Measurements from ENCODE around the gene RNF41.

RNF41 gene

GRCh38 chr12:56206452-56207166 lies 15.1 kb downstream of the RNF41 start:
- DNase-seq = peak; percentile 53

- no peak for DNase-seq
Observed at GRCh38 chr12:56205445-56205844, 16.3 kb downstream of the RNF41 start.

- DNase-seq = no peak
Observed at GRCh38 chr12:56204275-56204674, 17.4 kb downstream of the RNF41 start.

- no peak for DNase-seq
Observed at GRCh38 chr12:56202838-56203237, 18.9 kb downstream of the RNF41 start.

- no peak for DNase-seq
Observed at GRCh38 chr12:56202366-56202765, 19.4 kb downstream of the RNF41 start.

DNA sequence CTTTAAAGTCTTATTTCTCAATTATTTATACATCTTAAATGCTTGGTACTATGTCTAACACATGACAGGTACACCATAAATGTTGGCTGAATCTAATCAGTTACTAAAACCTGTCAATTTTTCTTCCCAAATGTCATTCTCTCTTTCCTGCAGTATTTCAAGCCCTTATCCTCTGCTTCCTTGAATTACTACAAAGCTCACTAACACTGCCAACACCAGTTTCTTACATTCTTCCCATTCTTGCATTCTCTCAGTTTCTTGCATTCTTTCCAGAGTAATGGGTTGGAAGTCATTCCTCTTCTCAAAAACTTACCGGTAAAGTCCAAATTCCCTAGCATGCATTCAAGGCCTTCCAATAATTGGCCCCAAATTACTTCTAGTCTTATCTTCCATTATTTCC lies 22.9 kb downstream of the RNF41 start:
- peak; percentile 14 for DNase-seq

DNA sequence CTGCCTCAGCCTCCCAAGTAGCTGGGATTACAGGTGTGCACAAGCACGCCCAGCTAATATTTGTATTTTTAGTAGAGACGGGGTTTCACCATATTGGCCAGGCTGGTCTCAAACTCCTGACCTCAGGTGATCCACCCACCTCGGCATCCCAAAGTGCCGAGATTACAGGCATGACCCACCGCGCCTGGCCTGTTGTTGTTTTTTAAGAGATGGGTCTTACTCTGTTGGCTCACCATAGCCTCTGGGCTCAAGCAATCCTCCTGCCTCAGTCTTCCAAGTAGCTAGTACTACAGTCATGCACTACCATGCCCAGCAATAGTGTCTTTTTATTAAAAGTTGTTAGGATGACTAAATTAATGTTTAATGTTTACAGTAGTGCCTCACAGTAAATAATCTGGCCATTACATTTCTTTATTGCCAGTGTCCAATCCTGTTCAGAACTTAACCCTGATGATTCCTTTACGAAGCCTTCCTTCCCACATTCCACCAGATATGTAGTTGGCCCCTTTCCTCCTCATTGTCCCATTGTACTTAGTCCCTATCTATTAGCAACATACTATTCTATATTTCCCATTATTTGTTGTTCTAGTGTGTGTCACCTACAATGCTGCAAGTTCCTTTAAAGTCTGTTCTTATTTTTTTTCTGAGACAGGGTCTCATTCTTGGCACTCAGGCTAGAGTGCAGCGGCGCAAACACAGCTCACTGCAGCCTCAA lies 23.6 kb downstream of the RNF41 start:
- DNase-seq = no peak

DNA sequence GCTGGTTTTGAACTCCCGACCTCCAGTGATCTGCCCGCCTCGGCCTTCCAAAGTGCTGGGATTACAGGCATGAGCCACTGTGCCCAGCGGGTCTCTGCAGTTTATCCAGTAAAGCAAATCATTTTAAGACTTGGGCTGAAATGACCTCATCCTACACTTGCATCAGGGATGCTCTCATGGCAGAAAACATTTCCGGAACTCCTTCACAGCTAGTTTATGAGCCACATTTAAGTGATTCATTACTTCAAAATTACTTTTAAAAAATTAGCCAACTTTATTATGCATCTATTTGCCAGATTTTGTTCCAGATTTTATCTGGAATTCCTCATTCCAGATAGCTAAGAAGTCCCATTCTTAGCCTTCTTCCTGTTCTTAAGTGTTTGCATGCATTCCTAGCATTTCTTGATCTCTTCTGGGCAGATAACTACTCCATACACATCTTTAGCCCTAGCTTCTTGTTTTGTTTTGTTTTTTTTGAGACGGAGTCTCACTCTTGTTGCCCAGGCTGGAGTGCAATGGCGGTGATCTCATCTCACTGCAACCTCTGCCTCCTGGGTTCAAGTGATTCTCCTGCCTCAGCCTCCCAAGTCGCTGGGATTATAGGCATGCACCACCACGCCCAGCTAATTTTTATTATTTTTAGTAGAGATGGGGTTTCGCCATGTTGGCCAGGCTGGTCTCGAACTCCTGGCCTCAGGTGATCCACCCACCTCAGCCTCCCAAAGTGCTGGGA lies 24.7 kb downstream of the RNF41 start:
- DNase-seq = peak; percentile 88

GRCh38 chr12:56193025-56193578 lies 28.6 kb downstream of the RNF41 start:
- peak; percentile 88 for DNase-seq

GRCh38 chr12:56192582-56192981 lies 29.1 kb downstream of the RNF41 start:
- no peak for DNase-seq

DNA sequence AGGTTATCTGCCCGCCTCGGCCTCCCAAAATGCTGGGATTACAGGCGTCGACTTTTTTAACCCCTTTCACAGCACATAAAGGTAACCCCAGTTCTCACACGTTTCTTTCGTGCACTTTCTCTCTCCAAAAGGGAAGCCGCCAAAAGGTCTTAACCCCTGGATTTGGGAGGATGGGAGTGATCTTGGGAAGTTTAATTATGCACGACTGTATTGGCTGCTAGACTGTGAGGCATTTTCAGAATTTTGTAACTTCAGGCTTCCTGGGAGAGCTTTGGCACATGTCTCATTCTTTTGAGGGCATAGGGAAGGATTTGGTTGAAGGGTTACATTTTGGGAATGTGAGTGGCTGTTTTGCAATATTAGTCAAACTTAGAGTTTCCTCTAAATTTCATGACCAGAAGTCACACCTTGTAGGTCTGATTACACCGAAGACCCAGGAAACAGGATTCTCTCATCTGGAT lies 31.0 kb downstream of the RNF41 start:
- no peak for DNase-seq

DNA sequence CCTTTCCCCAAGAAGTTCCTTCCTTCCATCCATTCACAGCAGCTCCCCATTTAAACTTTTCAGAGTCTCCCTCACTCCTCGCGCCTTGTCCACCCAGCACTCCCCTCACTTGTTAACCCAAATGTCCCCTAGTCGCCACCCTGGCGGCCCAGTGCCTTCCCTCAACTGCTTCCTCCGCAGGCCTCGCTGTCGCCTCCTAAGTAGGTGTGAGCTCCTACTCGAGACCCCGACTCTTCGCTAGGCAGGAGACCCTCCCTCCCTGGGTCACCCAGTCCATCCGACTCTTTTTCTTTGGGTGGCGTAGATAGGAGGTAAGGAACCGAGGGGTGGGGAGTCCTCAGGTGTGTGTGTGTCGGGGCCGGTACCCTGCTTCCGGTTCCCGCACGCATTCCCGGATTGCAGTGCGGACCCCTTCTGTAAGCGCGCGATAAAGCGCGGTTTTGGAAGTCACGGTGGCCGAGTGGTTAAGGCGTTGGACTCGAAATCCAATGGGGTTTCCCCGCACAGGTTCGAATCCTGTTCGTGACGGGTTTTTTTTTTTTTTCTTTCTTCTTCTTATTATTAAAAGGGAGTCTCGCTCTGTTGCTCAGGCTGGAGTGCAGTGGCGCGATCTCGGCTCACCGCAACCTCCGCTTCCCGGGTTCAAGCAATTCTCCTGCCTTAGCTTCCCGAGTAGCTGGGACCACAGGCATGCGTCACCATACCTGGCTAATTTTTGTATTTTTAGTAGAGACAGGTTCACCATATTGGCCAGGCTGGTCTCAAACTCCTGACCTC lies 31.6 kb downstream of the RNF41 start:
- peak; percentile 90 for DNase-seq

- peak; percentile 85 for DNase-seq
Observed at GRCh38 chr12:56189099-56189917, 32.4 kb downstream of the RNF41 start, which contains the start of gene SMARCC2. TSS of gene SMARCC2 (minus strand) at chr12:56189483. CDS start at chr12:56189461, 22 bp downstream.

GRCh38 chr12:56188778-56189098 lies 33.0 kb downstream of the RNF41 start:
- no peak for DNase-seq

DNA sequence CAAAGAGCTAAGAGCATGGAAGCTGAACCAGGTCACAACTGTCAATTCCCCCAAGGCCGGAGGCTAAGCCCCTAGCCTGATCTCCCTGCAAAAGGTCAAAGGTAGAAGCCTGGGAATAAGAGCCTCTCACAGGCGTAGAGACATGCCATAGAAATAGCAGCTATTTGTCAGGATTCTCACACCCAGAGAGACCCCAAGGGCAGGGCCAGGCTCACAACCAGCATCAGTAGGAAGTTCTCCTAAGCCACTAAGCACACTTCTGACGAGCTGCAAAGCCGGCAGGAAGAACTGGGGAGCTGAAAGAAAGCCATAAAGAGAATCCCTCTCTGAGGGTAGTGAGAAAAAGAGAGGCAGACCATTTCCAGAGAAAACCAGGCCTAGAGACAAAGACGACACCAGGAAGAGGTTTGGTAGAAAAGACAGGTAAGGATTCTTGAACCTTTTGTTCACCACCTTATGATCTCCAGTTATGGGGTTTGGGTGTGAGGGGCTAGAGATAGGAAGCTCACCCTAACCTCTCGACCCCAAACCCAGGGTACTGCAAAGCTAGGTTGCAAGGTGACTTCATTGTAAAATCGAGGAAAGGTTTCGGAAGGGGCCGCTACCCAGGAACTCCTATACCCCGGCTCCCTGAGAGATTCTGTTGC lies 33.5 kb downstream of the RNF41 start:
- no peak for DNase-seq

DNA sequence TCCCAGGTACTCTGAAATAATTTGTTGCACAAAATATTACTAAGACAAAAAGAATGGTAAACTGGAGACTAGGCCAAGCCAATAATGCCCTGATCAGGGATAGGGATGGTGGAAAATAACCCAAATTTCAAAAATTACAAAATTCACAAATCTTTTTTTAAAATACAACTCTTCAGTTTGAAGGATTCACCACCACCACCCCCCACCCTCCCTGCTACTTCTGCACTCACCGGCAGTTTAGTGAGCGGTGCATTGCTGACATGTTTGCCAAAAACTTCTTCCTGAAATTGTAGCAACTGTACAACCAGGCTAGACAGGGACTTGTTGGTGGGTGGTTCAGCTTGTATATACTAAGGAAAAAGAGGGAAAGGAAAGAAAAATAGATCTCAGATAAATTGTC lies 34.8 kb downstream of the RNF41 start:
- DNase-seq = no peak

DNA sequence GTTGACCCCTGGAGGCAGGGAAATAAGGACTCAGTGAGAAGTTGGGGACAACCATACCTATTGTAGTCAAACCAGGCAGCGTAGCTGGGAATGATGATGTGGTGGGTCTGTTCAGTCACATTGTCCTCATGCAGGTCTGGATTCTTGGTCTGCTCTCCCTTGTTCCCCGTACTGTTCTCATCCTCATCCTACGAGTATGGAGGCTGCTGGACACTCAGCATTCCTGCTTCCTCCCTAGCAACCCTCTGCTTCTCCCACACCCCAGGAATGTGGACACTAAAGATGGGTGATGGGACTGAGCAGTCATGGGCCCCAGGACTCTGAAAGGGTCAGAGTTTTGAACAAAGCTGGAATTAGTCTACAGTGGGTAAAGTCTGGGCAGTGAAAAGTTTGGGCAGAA lies 43.4 kb downstream of the RNF41 start:
- no peak for DNase-seq

DNA sequence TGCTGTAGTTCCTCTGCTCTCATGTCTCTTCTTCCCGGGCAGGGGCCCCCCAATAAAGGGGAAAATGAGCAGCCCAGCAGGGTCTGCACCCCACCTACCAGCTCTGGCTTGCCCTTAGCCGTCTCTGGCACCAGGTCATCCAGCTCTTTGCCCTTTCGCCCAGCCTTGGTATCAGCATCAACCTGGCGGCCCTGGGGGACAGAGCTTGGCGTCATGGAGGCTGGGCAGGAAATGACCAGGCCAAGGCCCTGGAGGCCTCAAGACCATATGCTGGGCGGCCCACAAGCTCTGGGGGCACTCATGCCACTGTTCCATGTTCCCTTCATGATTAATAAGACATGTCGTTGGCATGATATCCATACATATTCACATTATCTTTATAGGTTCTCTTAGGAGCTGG lies 48.9 kb downstream of the RNF41 start:
- no peak for DNase-seq

- no peak for DNase-seq
Observed at GRCh38 chr12:56169229-56169759, 52.4 kb downstream of the RNF41 start.

GRCh38 chr12:56165369-56165768 lies 56.4 kb downstream of the RNF41 start:
- no peak for DNase-seq

DNA sequence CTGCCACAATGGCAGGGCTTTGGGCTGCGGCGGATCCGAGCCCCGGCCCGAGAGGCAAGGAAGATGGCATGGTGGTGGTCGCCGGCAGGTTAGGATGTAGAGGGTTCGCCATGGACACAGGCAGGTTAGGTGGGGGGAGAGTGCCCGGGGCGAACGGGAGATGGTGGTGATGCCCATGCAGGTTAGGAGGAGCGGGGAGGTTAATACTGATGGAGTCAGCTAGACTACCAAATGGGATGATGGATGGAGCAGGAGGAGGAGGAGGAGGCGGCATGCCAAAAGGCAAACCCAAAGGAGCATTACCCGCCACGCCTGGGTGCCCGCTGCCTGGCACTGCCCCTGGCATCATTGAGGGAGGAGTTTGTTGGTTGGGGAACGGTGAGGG lies 57.4 kb downstream of the RNF41 start:
- DNase-seq = no peak

Measured in fibroblast of upper back skin (primary cell).